Osteocyte (in vitro differentiated cells): Measurements from ENCODE around the gene NCOR2. TPM values are rescaled to one million over a fixed set of nuclear protein-coding genes. Genes with fewer than 3 reads are reported as not detected.

Source experiments
- DNase-seq: peaks from one replicate; pipeline ENCODE4 v3.0.0; 2021; ENCODE audit warnings: mixed read lengths; ENCODE audit not compliant: unreplicated experiment; ENCODE audit errors: extremely low spot score
- H3K27ac Mint-ChIP-seq: one replicate; pipeline ENCODE4 v1.8.0; 2021; ENCODE audit warnings: mild to moderate bottlenecking, mixed read lengths; ENCODE audit not compliant: unreplicated experiment
- H3K27me3 Mint-ChIP-seq: one replicate; pipeline ENCODE4 v1.8.0; 2021; ENCODE audit warnings: mixed read lengths; ENCODE audit not compliant: unreplicated experiment
- H3K36me3 Mint-ChIP-seq: one replicate; pipeline ENCODE4 v1.8.0; 2021; ENCODE audit warnings: mixed read lengths; ENCODE audit not compliant: unreplicated experiment
- H3K4me1 Mint-ChIP-seq: one replicate; pipeline ENCODE4 v1.8.0; 2021; ENCODE audit warnings: mixed read lengths; ENCODE audit not compliant: unreplicated experiment
- H3K4me3 Mint-ChIP-seq: one replicate; pipeline ENCODE4 v1.8.0; 2021; ENCODE audit warnings: mild to moderate bottlenecking, moderate library complexity, mixed read lengths; ENCODE audit not compliant: unreplicated experiment
- H3K9me3 Mint-ChIP-seq: one replicate; pipeline ENCODE4 v1.8.0; 2021; ENCODE audit warnings: mixed read lengths; ENCODE audit not compliant: unreplicated experiment
- total RNA-seq: library from RNA; stranded (reverse); gene quantifications from 2 replicates; pipeline ENCODE4 v1.2.1, GENCODE V29; 2021
- TF ChIP-seq, protein P1 (sequence below): fragments of 200-600 bp; sonication (generic); IDR thresholded peaks from 2 replicates; pipeline ENCODE4 v1.5.0; 2021; ENCODE audit warnings: antibody characterized with exemption, mild to moderate bottlenecking, moderate library complexity

Gene NCOR2
- total RNA-seq, 1 donor from 2014 or later: 362 TPM

DNA sequence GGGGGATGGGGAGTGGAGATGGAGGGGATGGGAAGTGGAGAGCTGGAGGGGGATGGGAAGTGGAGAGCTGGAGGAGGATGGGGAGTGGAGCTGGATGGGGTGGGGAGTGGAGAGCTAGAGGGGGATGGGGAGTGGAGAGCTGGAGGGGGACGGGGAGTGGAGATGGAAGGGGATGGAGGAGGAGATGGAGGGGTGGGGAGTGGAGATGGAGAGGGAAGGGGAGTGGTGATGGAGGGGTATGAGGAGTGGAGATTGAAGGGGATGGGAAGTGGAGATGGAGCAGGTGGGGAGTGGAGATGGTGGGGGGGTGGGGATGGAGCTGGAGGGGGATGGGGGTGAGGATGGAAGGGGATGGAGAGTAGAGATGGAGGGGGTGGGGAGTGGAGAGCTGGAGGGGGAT is 26.1 kb downstream of the NCOR2 start:
- no peak for DNase-seq
- TF ChIP-seq, protein P1, sequence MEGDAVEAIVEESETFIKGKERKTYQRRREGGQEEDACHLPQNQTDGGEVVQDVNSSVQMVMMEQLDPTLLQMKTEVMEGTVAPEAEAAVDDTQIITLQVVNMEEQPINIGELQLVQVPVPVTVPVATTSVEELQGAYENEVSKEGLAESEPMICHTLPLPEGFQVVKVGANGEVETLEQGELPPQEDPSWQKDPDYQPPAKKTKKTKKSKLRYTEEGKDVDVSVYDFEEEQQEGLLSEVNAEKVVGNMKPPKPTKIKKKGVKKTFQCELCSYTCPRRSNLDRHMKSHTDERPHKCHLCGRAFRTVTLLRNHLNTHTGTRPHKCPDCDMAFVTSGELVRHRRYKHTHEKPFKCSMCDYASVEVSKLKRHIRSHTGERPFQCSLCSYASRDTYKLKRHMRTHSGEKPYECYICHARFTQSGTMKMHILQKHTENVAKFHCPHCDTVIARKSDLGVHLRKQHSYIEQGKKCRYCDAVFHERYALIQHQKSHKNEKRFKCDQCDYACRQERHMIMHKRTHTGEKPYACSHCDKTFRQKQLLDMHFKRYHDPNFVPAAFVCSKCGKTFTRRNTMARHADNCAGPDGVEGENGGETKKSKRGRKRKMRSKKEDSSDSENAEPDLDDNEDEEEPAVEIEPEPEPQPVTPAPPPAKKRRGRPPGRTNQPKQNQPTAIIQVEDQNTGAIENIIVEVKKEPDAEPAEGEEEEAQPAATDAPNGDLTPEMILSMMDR: no peak
- H3K4me1 Mint-ChIP-seq: peaks cover 70% of the 10 kb centered on the region
- H3K9me3 Mint-ChIP-seq: no peaks in the 10 kb centered on the region
- H3K27me3 Mint-ChIP-seq: no peaks in the 10 kb centered on the region
- H3K4me3 Mint-ChIP-seq: no peak overlapping the region
- no peaks in the 10 kb centered on the region for H3K36me3 Mint-ChIP-seq
- no peak overlapping the region for H3K27ac Mint-ChIP-seq

DNA sequence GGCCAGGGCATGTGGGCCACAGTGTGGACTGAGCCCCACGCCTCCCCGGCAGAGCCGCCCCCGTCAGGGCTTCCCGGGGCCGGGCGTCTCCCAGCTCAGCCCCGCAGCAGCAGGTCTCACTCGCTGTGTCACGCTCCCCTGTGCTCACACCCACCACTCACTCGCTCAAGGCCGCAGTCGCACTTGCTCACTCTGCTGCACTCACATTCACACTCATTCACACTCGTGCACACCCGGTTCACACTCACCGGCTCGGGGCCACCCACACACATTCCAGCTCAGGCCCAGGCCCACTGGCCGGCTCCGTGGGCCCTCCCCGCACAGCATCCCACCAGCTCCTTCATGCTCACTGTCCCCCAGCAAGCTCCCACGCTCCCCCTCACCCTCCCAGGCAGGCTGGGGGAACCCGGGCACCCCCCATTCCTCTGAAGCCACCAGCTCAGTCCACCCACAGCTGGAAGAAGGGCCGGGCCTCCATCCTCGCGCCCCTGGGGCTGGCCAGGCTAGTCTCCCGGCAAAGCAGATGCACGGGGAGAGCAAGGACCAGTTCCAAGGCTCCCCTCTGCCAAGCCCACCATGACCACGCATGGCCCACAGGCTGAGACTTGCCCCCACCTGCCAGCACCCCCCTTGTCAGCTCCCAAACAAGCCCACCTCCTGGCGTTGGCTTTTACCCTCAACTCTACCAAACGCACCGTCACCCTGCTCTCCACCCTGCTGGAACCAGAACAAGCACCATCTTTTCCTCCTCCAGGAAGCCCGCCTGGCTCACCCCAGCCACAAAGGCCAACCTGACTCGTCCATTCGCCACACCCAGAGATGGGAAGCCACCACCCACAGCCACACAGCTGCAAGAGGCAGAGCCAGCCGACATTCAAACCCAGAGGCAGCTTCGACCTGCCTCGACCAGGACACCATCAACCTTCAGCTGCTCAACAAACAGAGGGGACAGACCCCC is 28.0 kb downstream of the NCOR2 start:
- peak overlapping the region; percentile 55 for H3K4me3 Mint-ChIP-seq
- TF ChIP-seq, protein P1: no peak
- no peak for DNase-seq
- H3K36me3 Mint-ChIP-seq: no peaks in the 10 kb centered on the region
- H3K27me3 Mint-ChIP-seq: no peaks in the 10 kb centered on the region
- H3K9me3 Mint-ChIP-seq: no peaks in the 10 kb centered on the region
- H3K27ac Mint-ChIP-seq: peak overlapping the region; percentile 70
- peaks cover 61% of the 10 kb centered on the region for H3K4me1 Mint-ChIP-seq

DNA sequence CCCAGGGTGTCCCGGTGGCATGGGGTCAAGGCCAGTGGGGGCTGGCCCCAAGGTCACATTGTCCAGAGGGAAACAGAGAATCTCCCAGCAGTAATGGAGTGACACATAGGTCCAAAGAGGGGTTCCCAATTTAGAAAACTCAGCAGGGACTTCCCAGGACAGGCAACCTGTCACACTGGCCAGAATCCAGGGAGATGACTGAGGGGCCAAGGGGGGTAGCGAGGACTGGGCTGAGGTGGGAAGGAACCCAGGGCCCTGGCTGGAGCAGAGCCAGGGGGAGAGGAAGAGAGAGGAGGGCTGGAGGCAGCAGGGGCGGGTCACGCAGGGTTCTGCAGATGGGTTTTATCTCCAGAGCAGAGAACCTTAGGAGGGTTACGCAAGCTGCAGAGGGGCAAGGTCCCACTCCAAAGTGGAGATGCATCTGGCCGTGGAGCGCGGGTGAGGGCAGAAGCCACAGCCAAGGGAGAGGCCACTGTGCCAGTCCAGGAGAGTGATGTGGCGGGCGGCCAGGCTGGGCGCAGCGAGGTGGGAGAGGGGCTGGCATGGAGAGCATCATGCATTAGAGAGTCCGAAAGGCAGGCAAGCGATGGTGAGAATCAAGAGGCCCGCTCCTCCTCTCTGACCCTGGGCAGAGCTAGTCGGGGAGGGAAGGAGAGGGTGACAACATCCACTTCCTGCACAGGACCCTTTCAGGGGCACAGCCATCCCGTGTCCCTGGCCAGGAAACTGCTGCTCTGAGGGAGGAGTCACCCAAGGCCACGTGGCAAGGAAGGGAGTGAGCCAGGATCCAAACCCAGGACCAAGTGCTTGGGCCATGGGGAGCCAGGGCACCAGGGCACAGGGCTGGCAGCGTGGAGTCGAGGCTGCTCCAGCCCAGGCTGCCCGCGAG is 29.0 kb downstream of the NCOR2 start:
- H3K9me3 Mint-ChIP-seq: no peaks in the 10 kb centered on the region
- no peaks in the 10 kb centered on the region for H3K27me3 Mint-ChIP-seq
- H3K36me3 Mint-ChIP-seq: peaks cover under 1% of the 10 kb centered on the region
- no peak overlapping the region for H3K4me3 Mint-ChIP-seq
- no peak for DNase-seq
- peak overlapping the region; percentile 61 for H3K27ac Mint-ChIP-seq
- TF ChIP-seq, protein P1: no peak
- peaks cover 53% of the 10 kb centered on the region for H3K4me1 Mint-ChIP-seq

DNA sequence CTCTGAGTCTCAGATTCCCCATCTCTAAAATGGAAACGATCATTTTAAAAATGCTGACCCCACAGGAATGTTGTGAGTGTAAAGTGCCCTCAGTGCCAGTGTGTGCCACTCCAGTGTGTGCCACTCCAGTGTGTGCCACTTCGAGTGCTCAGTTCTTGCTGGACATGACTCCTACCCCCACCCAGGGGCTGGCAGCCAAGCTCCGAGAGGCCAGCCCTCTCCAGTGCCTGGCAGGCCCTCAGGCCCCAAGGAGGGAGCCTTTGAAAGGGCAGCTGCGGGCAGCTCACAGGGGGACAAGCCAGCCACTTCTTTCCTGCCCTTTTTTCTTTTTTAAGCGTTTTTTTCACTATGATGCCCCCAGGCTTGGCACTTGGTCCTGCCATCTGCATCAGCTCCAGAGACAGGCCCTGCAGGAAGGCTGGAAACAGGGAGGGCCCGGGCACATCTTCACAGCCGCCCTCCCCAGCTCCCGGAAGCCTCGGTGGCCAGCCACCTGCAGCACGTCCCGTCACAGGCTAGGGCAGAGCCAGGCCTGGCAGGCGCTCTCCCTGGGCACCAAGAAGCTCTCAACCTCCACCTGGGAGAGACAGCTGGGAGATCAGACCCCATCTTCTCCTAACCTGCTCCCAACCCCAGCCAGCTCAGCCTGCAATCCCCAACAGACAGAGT is 29.8 kb downstream of the NCOR2 start:
- peak overlapping the region; percentile 61 for H3K27ac Mint-ChIP-seq
- no peak overlapping the region for H3K4me3 Mint-ChIP-seq
- no peaks in the 10 kb centered on the region for H3K9me3 Mint-ChIP-seq
- H3K36me3 Mint-ChIP-seq: peaks cover 3% of the 10 kb centered on the region
- no peaks in the 10 kb centered on the region for H3K27me3 Mint-ChIP-seq
- TF ChIP-seq, protein P1: no peak
- H3K4me1 Mint-ChIP-seq: peaks cover 53% of the 10 kb centered on the region
- DNase-seq: no peak
